ENCODE measurements around the gene CREB3L2. TPM values are rescaled to one million over a fixed set of nuclear protein-coding genes. Genes with fewer than 3 reads are reported as not detected.
A peak's percentile ranks its signal among the peaks of the same experiment; 100 is the strongest.
"Not testable (repeated sequence)": the region's sequence is repeated elsewhere in the genome, so short reads cannot be mapped to it uniquely, and the experiment has no call there.

The CREB3L2 gene
- total and polyA plus RNA-seq, 9 donors, result 15.4 to 48.9 (median 32.7) TPM

- no CpG with 5 or more reads among the region's 3 CpGs for WGBS (ENCODE audit: insufficient coverage)
- Histone ChIP-seq H3K4me1 (ENCODE audit: control insufficient read depth, insufficient read depth, low read length) (no peaks in the 10 kb centered on the region), H3K9me3 (replicated peaks; ENCODE audit: control insufficient read depth, low read depth, low read length) (peaks cover 14% of the 10 kb centered on the region), H3K27me3 (ENCODE audit: control insufficient read depth, insufficient read depth, low read length) (peaks cover 4% of the 10 kb centered on the region), H3K27ac (ENCODE audit: low read length) (no peak overlapping the region), H3K36me3 (ENCODE audit: control insufficient read depth, insufficient read depth, low read length) (no peaks in the 10 kb centered on the region), H3K4me3 (ENCODE audit: low read length) (no peak overlapping the region)
- DNase-seq, result peak; percentile 12
These were observed 165.8 kb downstream of the CREB3L2 start for GRCh38 chr7:137836113-137836509.

GRCh38 chr7:137835486-137836112 is 166.3 kb downstream of the CREB3L2 start:
- Histone ChIP-seq H3K4me1 (ENCODE audit: control insufficient read depth, insufficient read depth, low read length) (no peaks in the 10 kb centered on the region), H3K27ac (ENCODE audit: low read length) (peak overlapping the region; percentile 29), H3K36me3 (ENCODE audit: control insufficient read depth, insufficient read depth, low read length) (no peaks in the 10 kb centered on the region), H3K9me3 (replicated peaks; ENCODE audit: control insufficient read depth, low read depth, low read length) (peaks cover 14% of the 10 kb centered on the region), H3K27me3 (ENCODE audit: control insufficient read depth, insufficient read depth, low read length) (peaks cover 4% of the 10 kb centered on the region), H3K4me3 (ENCODE audit: low read length) (no peak overlapping the region)
- DNase-seq, result peak; percentile 16
- WGBS (ENCODE audit: insufficient coverage), result 56% methylated on average over 1 of the region's 3 CpGs

DNA sequence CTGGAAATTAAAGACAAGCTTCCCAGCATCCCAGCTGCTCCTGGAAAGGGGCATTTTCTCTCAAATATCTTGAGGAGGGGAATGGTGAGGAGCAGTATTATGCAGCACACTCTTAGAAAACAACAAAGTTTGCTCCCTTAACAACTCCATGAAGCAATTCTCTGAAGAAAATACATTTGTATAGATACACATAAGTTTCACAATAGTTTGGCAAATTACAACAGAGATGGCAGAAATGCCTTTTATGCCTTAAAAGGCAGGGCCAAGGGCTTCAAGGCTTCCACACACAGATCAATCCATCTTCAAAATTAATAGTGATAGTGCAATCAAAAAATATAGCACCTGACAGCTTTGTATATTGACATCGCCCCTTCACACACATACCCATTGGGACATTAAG is 167.3 kb downstream of the CREB3L2 start:
- peaks cover 14% of the 10 kb centered on the region for H3K9me3 ChIP-seq (replicated peaks; ENCODE audit: control insufficient read depth, low read depth, low read length)
- peaks cover 4% of the 10 kb centered on the region for H3K27me3 ChIP-seq (ENCODE audit: control insufficient read depth, insufficient read depth, low read length)
- no peaks in the 10 kb centered on the region for H3K36me3 ChIP-seq (ENCODE audit: control insufficient read depth, insufficient read depth, low read length)
- 75% methylated on average over 1 of the region's 1 CpG for WGBS (ENCODE audit: insufficient coverage)
- no peak overlapping the region for H3K4me3 ChIP-seq (ENCODE audit: low read length)
- no peak for DNase-seq
- H3K27ac ChIP-seq (ENCODE audit: low read length), result no peak overlapping the region
- no peaks in the 10 kb centered on the region for H3K4me1 ChIP-seq (ENCODE audit: control insufficient read depth, insufficient read depth, low read length)

DNA sequence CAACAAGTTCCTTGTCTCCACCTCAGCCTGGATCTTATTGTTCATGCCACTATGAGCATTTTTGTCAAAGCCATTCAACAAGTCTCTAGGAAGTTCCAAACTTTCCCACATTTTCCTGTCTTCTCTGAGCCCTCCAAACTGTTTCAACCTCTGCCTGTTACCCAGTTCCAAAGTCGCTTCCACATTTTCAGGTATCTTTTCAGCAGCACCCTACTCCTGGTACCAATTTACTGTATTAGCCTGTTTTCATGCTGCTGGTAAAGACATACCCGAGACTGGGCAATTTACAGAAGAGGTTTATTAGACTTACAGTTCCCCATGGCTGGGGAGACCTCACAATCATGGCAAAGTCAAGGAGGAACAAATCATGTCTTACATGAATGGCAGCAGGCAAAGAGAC is 168.9 kb downstream of the CREB3L2 start:
- not testable (repeated sequence) for H3K27me3 ChIP-seq (ENCODE audit: control insufficient read depth, insufficient read depth, low read length); H3K27ac ChIP-seq (ENCODE audit: low read length); H3K4me1 ChIP-seq (ENCODE audit: control insufficient read depth, insufficient read depth, low read length); H3K4me3 ChIP-seq (ENCODE audit: low read length); DNase-seq; H3K36me3 ChIP-seq (ENCODE audit: control insufficient read depth, insufficient read depth, low read length)
- H3K9me3 ChIP-seq (replicated peaks; ENCODE audit: control insufficient read depth, low read depth, low read length), result peaks cover 14% of the 10 kb centered on the region
- 88% methylated on average over 2 of the region's 2 CpGs for WGBS (ENCODE audit: insufficient coverage)

GRCh38 chr7:137832382-137832781 is 169.5 kb downstream of the CREB3L2 start:
- no peak for DNase-seq
- Histone ChIP-seq H3K9me3 (replicated peaks; ENCODE audit: control insufficient read depth, low read depth, low read length) (peaks cover 14% of the 10 kb centered on the region), H3K27me3 (ENCODE audit: control insufficient read depth, insufficient read depth, low read length) (peaks cover 3% of the 10 kb centered on the region), H3K36me3 (ENCODE audit: control insufficient read depth, insufficient read depth, low read length) (no peaks in the 10 kb centered on the region), H3K4me1 (ENCODE audit: control insufficient read depth, insufficient read depth, low read length) (no peaks in the 10 kb centered on the region), H3K4me3 (ENCODE audit: low read length) (no peak overlapping the region), H3K27ac (ENCODE audit: low read length) (no peak overlapping the region)
- 94% methylated on average over 2 of the region's 2 CpGs for WGBS (ENCODE audit: insufficient coverage)

GRCh38 chr7:137831555-137831954 is 170.3 kb downstream of the CREB3L2 start:
- H3K27me3 ChIP-seq (ENCODE audit: control insufficient read depth, insufficient read depth, low read length); H3K4me3 ChIP-seq (ENCODE audit: low read length); H3K27ac ChIP-seq (ENCODE audit: low read length); H3K36me3 ChIP-seq (ENCODE audit: control insufficient read depth, insufficient read depth, low read length); DNase-seq; H3K4me1 ChIP-seq (ENCODE audit: control insufficient read depth, insufficient read depth, low read length): not testable (repeated sequence)
- WGBS (ENCODE audit: insufficient coverage), result no CpG with 5 or more reads among the region's 1 CpG
- peaks cover 14% of the 10 kb centered on the region for H3K9me3 ChIP-seq (replicated peaks; ENCODE audit: control insufficient read depth, low read depth, low read length)

GRCh38 chr7:137829337-137829992 is 172.4 kb downstream of the CREB3L2 start:
- DNase-seq, result peak; percentile 30
- 44% methylated on average over 2 of the region's 7 CpGs for WGBS (ENCODE audit: insufficient coverage)
- Histone ChIP-seq H3K36me3 (ENCODE audit: control insufficient read depth, insufficient read depth, low read length) (no peaks in the 10 kb centered on the region), H3K27me3 (ENCODE audit: control insufficient read depth, insufficient read depth, low read length) (no peaks in the 10 kb centered on the region), H3K4me1 (ENCODE audit: control insufficient read depth, insufficient read depth, low read length) (no peaks in the 10 kb centered on the region), H3K27ac (ENCODE audit: low read length) (no peak overlapping the region), H3K4me3 (ENCODE audit: low read length) (no peak overlapping the region), H3K9me3 (replicated peaks; ENCODE audit: control insufficient read depth, low read depth, low read length) (peaks cover 14% of the 10 kb centered on the region)

- Histone ChIP-seq H3K36me3 (ENCODE audit: control insufficient read depth, insufficient read depth, low read length) (no peaks in the 10 kb centered on the region), H3K9me3 (replicated peaks; ENCODE audit: control insufficient read depth, low read depth, low read length) (peaks cover 11% of the 10 kb centered on the region), H3K27ac (ENCODE audit: low read length) (no peak overlapping the region), H3K4me3 (ENCODE audit: low read length) (no peak overlapping the region), H3K27me3 (ENCODE audit: control insufficient read depth, insufficient read depth, low read length) (no peaks in the 10 kb centered on the region), H3K4me1 (ENCODE audit: control insufficient read depth, insufficient read depth, low read length) (no peaks in the 10 kb centered on the region)
- DNase-seq, result no peak
- 67% methylated on average over 1 of the region's 1 CpG for WGBS (ENCODE audit: insufficient coverage)
These were observed 173.4 kb downstream of the CREB3L2 start for GRCh38 chr7:137828456-137828855.

DNA sequence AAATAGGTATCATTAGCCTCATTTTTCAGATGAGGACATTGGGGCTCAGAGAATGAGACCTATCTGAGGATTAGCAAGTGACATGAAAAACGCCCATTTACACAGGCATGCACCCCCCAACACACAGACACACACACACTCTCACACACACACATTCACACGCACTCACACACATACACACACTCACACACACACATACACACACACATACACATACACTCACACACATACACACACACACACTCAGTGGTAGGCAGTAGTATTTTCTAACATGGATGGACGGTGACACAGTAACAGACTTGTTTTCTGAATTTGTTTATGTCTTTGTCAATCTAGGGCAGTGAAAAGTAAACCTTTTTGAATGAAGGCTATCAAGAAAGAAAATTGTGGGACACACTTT is 176.4 kb downstream of the CREB3L2 start:
- no peaks in the 10 kb centered on the region for H3K9me3 ChIP-seq (replicated peaks; ENCODE audit: control insufficient read depth, low read depth, low read length)
- no peak for DNase-seq
- H3K27me3 ChIP-seq (ENCODE audit: control insufficient read depth, insufficient read depth, low read length), result no peaks in the 10 kb centered on the region
- no peaks in the 10 kb centered on the region for H3K36me3 ChIP-seq (ENCODE audit: control insufficient read depth, insufficient read depth, low read length)
- no peak overlapping the region for H3K4me3 ChIP-seq (ENCODE audit: low read length)
- H3K27ac ChIP-seq (ENCODE audit: low read length), result no peak overlapping the region
- peaks cover 7% of the 10 kb centered on the region for H3K4me1 ChIP-seq (ENCODE audit: control insufficient read depth, insufficient read depth, low read length)
- WGBS (ENCODE audit: insufficient coverage), result 86% methylated on average over 2 of the region's 3 CpGs
